NT2/D1 (cell line): ENCODE data around the gene SPTLC2.

Experiments used
- YY1 ChIP-seq: IDR thresholded peaks from 2 replicates; pipeline ENCODE4 v1.6.1; 2011; ENCODE audit not compliant: insufficient read length, insufficient read depth
- ZNF274 ChIP-seq: IDR thresholded peaks from 2 replicates; pipeline ENCODE4 v1.6.1; 2011; ENCODE audit warnings: mild to moderate bottlenecking, low read depth, low read length

DNA sequence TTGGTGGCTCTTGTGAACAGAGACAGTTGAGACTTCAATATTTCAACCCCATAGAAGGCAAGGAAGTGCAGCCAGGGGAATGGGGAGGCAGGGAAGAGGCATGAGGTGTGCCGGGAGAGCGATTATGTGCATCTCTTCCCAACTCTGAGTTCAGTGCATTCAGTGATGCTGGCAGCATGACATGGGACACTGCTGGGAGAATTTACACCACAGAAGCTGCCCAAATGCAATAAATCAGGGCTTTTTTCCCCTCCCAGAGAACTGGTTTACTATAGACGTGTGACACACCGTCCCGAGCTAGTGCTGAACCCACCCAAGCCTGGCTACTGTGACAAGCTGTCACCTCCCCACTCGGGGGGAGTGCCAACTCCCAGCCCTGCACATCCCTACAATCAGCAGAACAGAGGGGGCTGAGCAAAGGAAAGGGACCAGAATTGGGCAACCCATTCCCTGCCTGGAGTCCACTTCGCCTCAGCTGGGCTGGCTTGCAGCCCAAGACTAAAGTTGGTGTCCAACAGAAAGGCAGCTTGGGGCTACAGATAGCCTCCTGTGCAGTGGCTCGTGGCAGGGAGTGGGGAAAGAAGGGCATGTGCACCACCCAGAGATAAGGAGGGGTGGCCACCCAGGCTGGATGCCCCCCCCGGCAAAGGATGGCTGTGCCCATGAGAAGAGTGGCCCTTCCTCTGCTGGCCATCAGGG lies 141.8 kb downstream of the SPTLC2 start:
- TF ChIP-seq YY1 = no peak
- no peak for TF ChIP-seq ZNF274
